ENCODE data around the gene WAC.

GRCh38 chr10:28556142-28556541, 23.2 kb downstream of the WAC start:
- TF ChIP-seq CTCF (IDR thresholded peaks at IDR 0.05) (no peak), EP300 (IDR thresholded peaks at IDR 0.05) (no peak), POLR2A (IDR thresholded peaks at IDR 0.05) (no peak)
